GM23248 (cell line): ENCODE results near the gene ARHGAP26. TPM values are rescaled to one million over a fixed set of nuclear protein-coding genes. Genes with fewer than 3 reads are reported as not detected.

Experiments
- DNase-seq: peaks from one replicate; pipeline ENCODE4 v3.0.0-alpha.2; 2015
- H2AFZ ChIP-seq: fragments of 200-600 bp; sonication (generic); 2 replicates; pipeline ENCODE4 v1.6.1; 2016; ENCODE audit warnings: antibody characterized with exemption
- H3F3A ChIP-seq: fragments of 200-600 bp; sonication (generic); 2 replicates; pipeline ENCODE4 v1.6.1; 2016; ENCODE audit warnings: mild to moderate bottlenecking, antibody characterized with exemption, mixed run types; ENCODE audit not compliant: insufficient read depth
- H3K27ac ChIP-seq: fragments of 200-600 bp; sonication (generic); 2 replicates; pipeline ENCODE4 v1.5.1; 2016; ENCODE audit warnings: mild to moderate bottlenecking
- H3K27me3 ChIP-seq: fragments of 200-600 bp; sonication (generic); replicated peaks from 2 replicates; pipeline ENCODE4 v1.6.1; 2016; ENCODE audit warnings: mild to moderate bottlenecking; ENCODE audit not compliant: insufficient read depth
- H3K36me3 ChIP-seq: fragments of 200-600 bp; sonication (generic); 2 replicates; pipeline ENCODE4 v1.6.1; 2016; ENCODE audit warnings: low read depth, mild to moderate bottlenecking
- H3K4me1 ChIP-seq: fragments of 200-600 bp; sonication (generic); 2 replicates; pipeline ENCODE4 v1.6.1; 2016; ENCODE audit warnings: mild to moderate bottlenecking; ENCODE audit not compliant: insufficient read depth
- H3K4me2 ChIP-seq: fragments of 200-600 bp; sonication (generic); one replicate; pipeline ENCODE4 v1.6.1; 2016; ENCODE audit warnings: mild to moderate bottlenecking; ENCODE audit not compliant: unreplicated experiment
- H3K4me3 ChIP-seq: fragments of 200-600 bp; sonication (generic); 2 replicates; pipeline ENCODE4 v1.5.1; 2016; ENCODE audit warnings: mild to moderate bottlenecking
- H3K79me2 ChIP-seq: fragments of 200-600 bp; sonication (generic); 2 replicates; pipeline ENCODE4 v1.6.1; 2016; ENCODE audit warnings: mild to moderate bottlenecking; ENCODE audit not compliant: insufficient read depth
- H3K9ac ChIP-seq: fragments of 200-600 bp; sonication (generic); 2 replicates; pipeline ENCODE4 v1.6.1; 2016; ENCODE audit warnings: mild to moderate bottlenecking
- H3K9me2 ChIP-seq: fragments of 200-600 bp; sonication (generic); 2 replicates; pipeline ENCODE4 v1.6.1; 2016; ENCODE audit warnings: mixed run types, mild to moderate bottlenecking, moderate library complexity; ENCODE audit not compliant: insufficient read depth
- H3K9me3 ChIP-seq: fragments of 200-600 bp; sonication (generic); one replicate; pipeline ENCODE4 v1.6.1; 2017; ENCODE audit warnings: low read depth
- H4K20me1 ChIP-seq: fragments of 200-600 bp; sonication (generic); 2 replicates; pipeline ENCODE4 v1.6.0; 2016; ENCODE audit not compliant: insufficient read depth
- EZH2 ChIP-seq: fragments of 200-600 bp; sonication (generic); IDR thresholded peaks from 2 replicates; pipeline ENCODE4 v1.6.1; 2018; ENCODE audit warnings: antibody characterized with exemption, mild to moderate bottlenecking; ENCODE audit not compliant: insufficient read depth, poor library complexity, severe bottlenecking
- EZH2phosphoT487 ChIP-seq: fragments of 200-600 bp; sonication (generic); IDR thresholded peaks from 2 replicates; pipeline ENCODE4 v1.6.1; 2018; ENCODE audit warnings: antibody characterized with exemption, moderate library complexity, mild to moderate bottlenecking, low read depth; ENCODE audit not compliant: insufficient read depth
- WGBS, 2 experiments: methylation state at CpG; one replicate each; pipeline ENCODE4 v1.1.6; 2015 to 2017; ENCODE audit warnings: low lambda C conversion rate in 2 of 2, low coverage in 1 of 2; ENCODE audit errors: missing lambda C conversion rate in 2 of 2; 5-methylcytosine and 5-hydroxymethylcytosine counted together
- in situ Hi-C: fragments of 300-500 bp; cut with MboI; formaldehyde crosslinking; loops from 2 replicates; pipeline ENCODE4 v1.15.0; 2020
- polyA plus RNA-seq: library from polyadenylated mRNA; unstranded; fragments of >200 nt; fragmentation: Nextera tagmentation; extraction: Ambion mirVana; gene quantifications from 2 replicates; pipeline ENCODE4 v1.2.1, GENCODE V29; 2016
- total RNA-seq: library from RNA; depleted of rRNA; stranded (reverse); fragments of >200 nt; shearing (Covaris generic); gene quantifications from 2 replicates; pipeline ENCODE4 v1.2.3, GENCODE V29; 2014

The ARHGAP26 gene
- total and polyA plus RNA-seq, 2 experiments from 2014 or later, result 1.6 to 1.7 TPM

DNA sequence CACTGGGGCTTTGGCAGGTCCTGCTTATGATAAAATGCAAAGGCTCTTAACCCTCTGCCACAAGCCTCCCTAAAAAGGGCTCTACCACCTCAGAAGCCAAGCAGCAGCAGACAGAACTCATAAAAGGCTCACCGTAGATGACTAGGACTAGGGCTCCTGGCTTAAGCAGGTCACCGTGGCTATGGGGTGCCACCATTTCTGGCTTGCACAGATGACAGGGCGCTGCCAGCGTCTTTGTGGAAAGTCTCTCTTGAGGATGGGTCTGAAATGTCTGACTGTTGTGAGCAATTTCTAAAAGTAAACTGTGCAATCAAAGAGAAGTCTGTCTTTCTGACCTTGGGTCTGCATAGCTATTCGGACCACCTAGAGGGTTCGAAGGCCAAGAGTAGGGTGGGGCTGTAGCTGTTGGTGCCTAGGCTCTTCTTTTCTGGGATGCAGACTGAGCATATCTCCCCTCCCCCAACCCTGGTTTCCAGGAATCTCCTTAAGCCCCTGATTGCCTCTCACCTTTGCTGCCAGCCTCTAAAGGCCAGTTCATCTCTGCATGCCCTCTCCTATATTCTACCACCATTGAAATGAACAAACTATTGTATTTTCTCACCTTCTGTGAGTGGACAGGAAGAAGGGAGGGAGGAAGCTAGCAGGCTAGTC is 307.4 kb downstream of the ARHGAP26 start:
- in situ Hi-C loops, result no loop called here

GRCh38 chr5:143078313-143078712 is 308.1 kb downstream of the ARHGAP26 start:
- Histone ChIP-seq H3K9me2 (no peaks in the 10 kb centered on the region), H3K4me2 (no peak overlapping the region), H2AFZ (no peak overlapping the region), H3K27ac (no peak overlapping the region), H3F3A (no peaks in the 10 kb centered on the region), H3K79me2 (no peaks in the 10 kb centered on the region), H3K27me3 (no peaks in the 10 kb centered on the region), H3K9ac (no peak overlapping the region), H3K4me1 (no peaks in the 10 kb centered on the region), H3K9me3 (no peaks in the 10 kb centered on the region), H3K36me3 (no peaks in the 10 kb centered on the region), H4K20me1 (no peaks in the 10 kb centered on the region), H3K4me3 (no peak overlapping the region)
- no peak for DNase-seq
- TF ChIP-seq EZH2phosphoT487 (no peak), EZH2 (no peak)
- WGBS, 2 experiments, result 33 to 36% methylated on average over 5 of the region's 5 CpGs
- in situ Hi-C loops, result no loop called here

More for the DNA sequence above, 307.4 kb downstream of the ARHGAP26 start:
- H3K36me3 ChIP-seq, result no peaks in the 10 kb centered on the region
- no peaks in the 10 kb centered on the region for H3K9me2 ChIP-seq
- DNase-seq, result no peak
- no peak overlapping the region for H3K4me2 ChIP-seq
- no peak for TF ChIP-seq EZH2phosphoT487
- TF ChIP-seq EZH2, result no peak
- H3K4me3 ChIP-seq, result no peak overlapping the region
- 93 to 97% methylated on average over 6 of the region's 6 CpGs for WGBS, 2 experiments
- H3K9me3 ChIP-seq, result no peaks in the 10 kb centered on the region
- no peaks in the 10 kb centered on the region for H3K4me1 ChIP-seq
- H2AFZ ChIP-seq, result no peak overlapping the region
- H3K27ac ChIP-seq, result no peak overlapping the region
- H3K27me3 ChIP-seq, result no peaks in the 10 kb centered on the region
- no peaks in the 10 kb centered on the region for H3F3A ChIP-seq
- no peak overlapping the region for H3K9ac ChIP-seq
- H4K20me1 ChIP-seq, result no peaks in the 10 kb centered on the region
- H3K79me2 ChIP-seq, result no peaks in the 10 kb centered on the region

DNA sequence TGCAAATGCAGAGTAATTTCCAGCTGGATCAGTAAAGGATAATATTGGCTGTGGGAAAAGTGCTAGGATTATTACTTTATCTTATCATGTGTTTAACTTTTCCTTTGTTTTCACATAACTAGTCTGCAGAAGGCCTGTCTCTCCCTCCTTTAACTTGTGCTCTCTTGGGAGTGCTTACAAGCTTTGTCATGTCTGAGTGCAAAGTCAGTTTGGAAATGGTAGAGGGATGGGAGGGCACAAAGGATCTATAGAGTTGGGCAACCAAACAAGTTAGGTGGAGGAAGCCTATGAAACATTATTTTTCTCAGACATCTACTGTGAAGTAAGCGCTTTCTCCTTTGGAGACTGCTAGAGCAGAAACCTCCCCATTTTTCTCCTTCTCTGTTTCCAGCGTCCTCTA is 308.8 kb downstream of the ARHGAP26 start:
- TF ChIP-seq EZH2phosphoT487, result no peak
- TF ChIP-seq EZH2, result no peak
- no peak overlapping the region for H3K4me2 ChIP-seq
- no peak overlapping the region for H3K9ac ChIP-seq
- H3K9me2 ChIP-seq, result no peaks in the 10 kb centered on the region
- no peaks in the 10 kb centered on the region for H3K9me3 ChIP-seq
- 92 to 100% methylated on average over 2 of the region's 2 CpGs for WGBS, 2 experiments
- H3K79me2 ChIP-seq, result no peaks in the 10 kb centered on the region
- H3K4me1 ChIP-seq, result no peaks in the 10 kb centered on the region
- H3K36me3 ChIP-seq, result no peaks in the 10 kb centered on the region
- no peaks in the 10 kb centered on the region for H3K27me3 ChIP-seq
- no peak overlapping the region for H2AFZ ChIP-seq
- DNase-seq, result no peak
- in situ Hi-C loops, result no loop called here
- no peaks in the 10 kb centered on the region for H4K20me1 ChIP-seq
- H3K4me3 ChIP-seq, result no peak overlapping the region
- no peak overlapping the region for H3K27ac ChIP-seq
- H3F3A ChIP-seq, result no peaks in the 10 kb centered on the region

DNA sequence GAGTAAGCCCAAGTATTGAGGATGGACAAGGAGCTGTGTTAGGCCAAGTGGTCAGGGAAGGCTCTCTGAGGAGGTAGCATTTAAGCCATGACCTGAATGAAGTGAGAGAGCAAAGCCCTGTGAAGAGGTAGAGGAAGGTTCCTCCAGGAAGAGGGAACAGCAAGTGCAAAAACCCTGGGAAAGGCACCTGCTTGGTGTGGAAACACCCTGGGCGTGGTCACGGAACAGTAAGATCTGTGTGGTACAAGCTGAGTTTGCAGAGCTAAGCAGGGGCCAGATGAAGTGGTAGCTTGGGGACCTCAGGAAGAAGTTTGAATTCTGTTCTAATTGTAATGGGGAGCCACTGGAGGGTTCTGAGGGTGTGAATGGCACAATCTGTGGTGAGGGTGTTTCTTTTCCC is 310.2 kb downstream of the ARHGAP26 start:
- Histone ChIP-seq H3K36me3 (no peaks in the 10 kb centered on the region), H3F3A (no peaks in the 10 kb centered on the region), H3K79me2 (no peaks in the 10 kb centered on the region), H3K9me2 (no peaks in the 10 kb centered on the region), H3K4me3 (no peak overlapping the region), H3K27me3 (no peaks in the 10 kb centered on the region), H3K9me3 (no peaks in the 10 kb centered on the region), H3K9ac (no peak overlapping the region), H3K4me2 (no peak overlapping the region), H3K27ac (no peak overlapping the region), H3K4me1 (no peaks in the 10 kb centered on the region), H4K20me1 (no peaks in the 10 kb centered on the region), H2AFZ (no peak overlapping the region)
- DNase-seq, result no peak
- 100% methylated on average over 2 of the region's 2 CpGs for WGBS, 2 experiments
- in situ Hi-C loops, result no loop called here
- no peak for TF ChIP-seq EZH2phosphoT487
- TF ChIP-seq EZH2, result no peak
